HL-60 (cell line): ENCODE measurements around the gene OSBPL10.

Experiments used
- POLR2AphosphoS5 ChIP-seq: IDR thresholded peaks from 2 replicates; pipeline ENCODE4 v1.6.1; 2012; ENCODE audit warnings: low read depth
- TF ChIP-seq, protein P1 (sequence below): IDR thresholded peaks from one replicate; pipeline ENCODE4 v1.5.1; 2011; ENCODE audit warnings: low read length, control low read depth, inconsistent platforms; ENCODE audit not compliant: insufficient read depth

DNA sequence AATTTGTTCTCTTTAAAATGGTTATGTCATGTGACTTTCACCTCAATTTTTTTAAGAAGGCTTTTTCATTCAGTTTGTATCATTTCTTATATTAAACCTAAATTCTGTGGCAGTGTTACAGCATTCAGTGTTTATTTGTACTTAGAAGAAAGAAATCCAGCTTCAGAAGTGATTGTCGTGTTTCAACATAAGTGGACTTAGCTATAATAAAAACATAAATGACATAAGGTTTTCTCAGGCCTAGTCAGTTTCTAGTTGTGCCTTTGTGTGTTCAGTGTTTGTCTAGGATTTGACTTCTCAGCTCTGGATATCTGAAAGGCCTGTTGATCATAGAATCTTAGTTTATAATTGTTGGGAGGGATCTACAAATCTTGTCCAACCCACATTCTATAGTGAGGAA is 367.9 kb downstream of the OSBPL10 start:
- TF ChIP-seq, protein P1, sequence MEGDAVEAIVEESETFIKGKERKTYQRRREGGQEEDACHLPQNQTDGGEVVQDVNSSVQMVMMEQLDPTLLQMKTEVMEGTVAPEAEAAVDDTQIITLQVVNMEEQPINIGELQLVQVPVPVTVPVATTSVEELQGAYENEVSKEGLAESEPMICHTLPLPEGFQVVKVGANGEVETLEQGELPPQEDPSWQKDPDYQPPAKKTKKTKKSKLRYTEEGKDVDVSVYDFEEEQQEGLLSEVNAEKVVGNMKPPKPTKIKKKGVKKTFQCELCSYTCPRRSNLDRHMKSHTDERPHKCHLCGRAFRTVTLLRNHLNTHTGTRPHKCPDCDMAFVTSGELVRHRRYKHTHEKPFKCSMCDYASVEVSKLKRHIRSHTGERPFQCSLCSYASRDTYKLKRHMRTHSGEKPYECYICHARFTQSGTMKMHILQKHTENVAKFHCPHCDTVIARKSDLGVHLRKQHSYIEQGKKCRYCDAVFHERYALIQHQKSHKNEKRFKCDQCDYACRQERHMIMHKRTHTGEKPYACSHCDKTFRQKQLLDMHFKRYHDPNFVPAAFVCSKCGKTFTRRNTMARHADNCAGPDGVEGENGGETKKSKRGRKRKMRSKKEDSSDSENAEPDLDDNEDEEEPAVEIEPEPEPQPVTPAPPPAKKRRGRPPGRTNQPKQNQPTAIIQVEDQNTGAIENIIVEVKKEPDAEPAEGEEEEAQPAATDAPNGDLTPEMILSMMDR: no peak
- TF ChIP-seq POLR2AphosphoS5: no peak
